OCI-LY3 (cell line): ENCODE results near the gene FNDC5.

Source experiments
- EZH2phosphoT487 ChIP-seq: fragments of 200-600 bp; shearing (Covaris generic); IDR thresholded peaks from 2 replicates; pipeline ENCODE4 v1.6.1; 2018; ENCODE audit warnings: antibody characterized with exemption, mixed run types, low read depth
- TF ChIP-seq, protein P1 (sequence below): fragments of 200-600, 300-600 bp; sonication (generic); IDR thresholded peaks from 2 replicates; pipeline ENCODE4 v1.5.1; 2014; ENCODE audit warnings: antibody characterized with exemption, low read length, low read depth

DNA sequence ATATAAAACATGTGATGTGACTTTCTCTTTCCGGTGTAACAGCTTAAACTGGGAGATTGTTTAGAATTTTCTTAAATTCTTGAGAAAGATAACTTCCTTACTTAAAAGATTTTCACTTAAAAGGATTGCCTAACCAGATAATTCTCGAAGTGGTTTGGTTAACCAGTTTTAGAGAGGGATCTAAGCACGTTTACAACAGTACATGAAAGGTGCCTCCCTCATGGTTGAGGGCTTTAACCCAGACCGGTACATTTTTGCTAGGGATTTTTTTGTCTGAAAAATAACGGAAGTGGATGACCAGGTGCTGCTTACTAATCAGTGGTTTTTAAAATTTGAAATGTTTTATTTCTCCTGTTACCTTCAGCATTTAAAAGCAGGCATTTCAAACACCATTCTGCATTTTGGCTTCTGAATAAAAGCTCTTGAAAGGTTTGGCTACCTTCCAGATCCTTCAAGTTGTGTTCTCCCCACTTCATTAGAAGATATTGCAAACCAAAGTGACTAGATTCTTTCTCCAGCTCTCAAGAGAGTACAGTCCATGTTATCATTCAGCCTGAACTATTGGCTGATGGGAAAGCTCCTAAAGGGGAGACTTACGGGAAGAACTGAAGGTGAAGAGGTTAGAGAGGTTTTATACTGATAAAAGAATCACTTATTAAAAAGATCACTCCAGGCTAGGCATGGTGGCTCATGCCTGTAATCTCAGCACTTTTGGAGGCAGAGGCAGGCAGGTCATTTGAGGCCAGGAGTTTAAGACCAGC, 40.4 kb downstream of the FNDC5 start:
- TF ChIP-seq, protein P1, sequence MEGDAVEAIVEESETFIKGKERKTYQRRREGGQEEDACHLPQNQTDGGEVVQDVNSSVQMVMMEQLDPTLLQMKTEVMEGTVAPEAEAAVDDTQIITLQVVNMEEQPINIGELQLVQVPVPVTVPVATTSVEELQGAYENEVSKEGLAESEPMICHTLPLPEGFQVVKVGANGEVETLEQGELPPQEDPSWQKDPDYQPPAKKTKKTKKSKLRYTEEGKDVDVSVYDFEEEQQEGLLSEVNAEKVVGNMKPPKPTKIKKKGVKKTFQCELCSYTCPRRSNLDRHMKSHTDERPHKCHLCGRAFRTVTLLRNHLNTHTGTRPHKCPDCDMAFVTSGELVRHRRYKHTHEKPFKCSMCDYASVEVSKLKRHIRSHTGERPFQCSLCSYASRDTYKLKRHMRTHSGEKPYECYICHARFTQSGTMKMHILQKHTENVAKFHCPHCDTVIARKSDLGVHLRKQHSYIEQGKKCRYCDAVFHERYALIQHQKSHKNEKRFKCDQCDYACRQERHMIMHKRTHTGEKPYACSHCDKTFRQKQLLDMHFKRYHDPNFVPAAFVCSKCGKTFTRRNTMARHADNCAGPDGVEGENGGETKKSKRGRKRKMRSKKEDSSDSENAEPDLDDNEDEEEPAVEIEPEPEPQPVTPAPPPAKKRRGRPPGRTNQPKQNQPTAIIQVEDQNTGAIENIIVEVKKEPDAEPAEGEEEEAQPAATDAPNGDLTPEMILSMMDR = no peak
- no peak for TF ChIP-seq EZH2phosphoT487
